Amniotic stem cell (primary cell): ENCODE results near the gene MYBPC3.
"Not testable (repeated sequence)": the region's sequence is repeated elsewhere in the genome, so short reads cannot be mapped to it uniquely, and the experiment has no call there.

ENCODE experiments used
- DNase-seq: peaks from one replicate; lab custom pipeline; 2025; lab: John Stamatoyannopoulos, UW

Gene MYBPC3

DNA sequence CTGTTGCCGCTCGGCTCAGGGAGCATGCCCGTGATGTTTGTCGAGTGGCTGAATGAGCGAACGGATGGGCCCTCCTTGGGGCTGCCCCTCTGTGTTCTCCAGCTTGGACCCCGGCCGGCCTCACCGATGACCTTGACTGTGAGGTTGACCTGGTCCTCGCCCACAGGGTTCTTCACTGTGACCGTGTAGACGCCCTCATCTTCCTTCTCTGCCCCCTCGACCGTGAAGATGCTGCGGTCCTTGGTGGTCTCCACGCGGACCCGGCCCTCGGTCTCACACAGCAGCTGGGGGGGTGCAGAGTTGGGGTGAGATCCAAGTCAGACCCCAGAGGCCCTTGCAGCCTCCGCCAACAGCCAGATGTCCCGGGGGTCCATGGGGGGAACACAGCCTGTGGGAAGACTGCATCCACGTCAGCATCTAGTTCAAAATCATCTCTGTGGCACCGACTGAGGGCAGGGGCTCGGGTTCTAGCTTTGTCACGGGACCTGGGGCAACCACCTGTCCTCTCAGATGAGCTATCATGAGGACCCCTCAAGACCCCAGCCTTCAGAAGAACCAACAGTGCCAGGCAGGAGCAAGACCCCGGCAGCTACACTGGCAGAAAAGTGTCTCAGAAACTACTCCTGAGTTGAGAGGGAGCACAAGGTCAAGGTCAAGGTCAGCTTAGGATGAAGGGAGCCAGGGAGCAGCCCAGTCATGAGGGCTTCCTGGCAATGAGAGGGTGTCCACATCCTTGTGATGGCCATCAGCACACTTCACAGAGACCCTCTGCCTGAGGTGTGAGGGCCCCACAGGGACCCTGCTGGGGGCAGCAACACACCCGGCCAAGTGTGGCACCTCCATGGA lies 13.9 kb downstream of the MYBPC3 start:
- no peak for DNase-seq

DNA sequence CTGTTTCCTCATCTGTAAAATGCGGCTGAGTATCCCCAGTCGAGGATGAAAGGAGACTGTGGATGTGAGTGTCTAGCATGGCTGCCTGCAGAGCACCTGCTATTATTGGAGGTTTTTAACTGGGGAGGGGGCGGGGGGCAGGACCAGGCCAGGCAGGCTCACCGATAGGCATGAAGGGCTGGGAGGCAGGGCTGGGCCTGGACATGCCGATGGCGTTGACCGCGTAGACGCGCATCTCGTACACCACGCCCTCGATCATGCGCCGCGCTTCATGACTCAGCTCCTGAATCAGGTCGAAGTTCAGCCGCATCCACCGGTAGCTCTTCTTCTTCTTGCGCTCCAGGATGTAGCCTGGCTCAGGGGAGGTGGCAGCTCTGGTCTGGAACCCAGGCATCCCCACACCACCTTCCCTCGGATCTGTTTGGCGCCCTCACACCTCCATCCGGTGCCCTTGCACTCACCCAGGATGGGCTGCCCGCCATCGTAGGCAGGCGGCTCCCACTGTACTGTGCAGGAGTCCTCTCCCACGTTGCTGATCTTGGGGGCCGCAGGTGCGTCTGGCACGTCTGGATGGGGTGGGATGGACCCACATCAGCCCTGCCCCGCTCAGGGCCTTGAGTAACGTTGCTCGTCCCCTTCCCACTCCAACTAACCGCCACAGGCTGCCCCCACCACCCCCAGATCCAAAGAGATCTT lies 15.1 kb downstream of the MYBPC3 start:
- no peak for DNase-seq

DNA sequence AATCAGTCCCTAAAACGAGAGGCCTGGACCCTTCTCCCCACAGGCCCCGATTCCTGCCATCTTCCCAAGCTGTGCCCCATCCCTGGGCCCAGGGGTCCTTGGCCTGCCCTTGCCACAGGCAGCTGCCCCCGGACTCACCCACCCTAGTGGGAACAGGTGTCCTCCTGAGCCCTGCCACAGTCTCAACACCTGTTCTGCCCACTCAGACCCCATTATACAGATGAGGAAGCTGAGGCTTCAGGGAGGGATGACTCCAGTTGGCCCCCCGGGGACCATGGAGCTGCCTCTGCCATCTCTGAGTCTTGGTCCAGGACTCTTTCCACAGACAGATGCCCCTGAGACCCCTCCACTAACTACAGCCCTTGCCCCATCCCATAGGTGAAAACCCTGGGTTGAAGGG lies 15.9 kb downstream of the MYBPC3 start:
- DNase-seq = no peak

DNA sequence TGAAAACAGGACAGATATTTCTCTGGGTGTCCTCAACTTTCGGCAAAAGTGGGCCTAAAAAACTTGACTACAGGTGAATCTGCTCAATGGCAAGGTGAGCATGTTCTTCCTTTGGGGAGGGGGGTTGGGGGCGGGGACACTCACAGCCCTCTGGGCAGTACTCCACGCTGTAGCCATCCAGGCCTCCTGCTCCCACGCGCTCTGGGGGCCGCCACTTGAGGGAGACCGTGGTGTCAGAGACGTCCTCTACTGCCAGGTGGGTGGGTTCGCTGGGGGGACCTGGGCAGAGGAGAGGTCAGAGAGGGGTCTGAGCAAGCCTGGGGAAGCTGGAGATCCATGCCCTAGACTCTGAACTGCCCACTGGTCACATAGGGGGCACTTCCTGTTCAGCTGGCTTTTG lies 16.8 kb downstream of the MYBPC3 start:
- DNase-seq = no peak

DNA sequence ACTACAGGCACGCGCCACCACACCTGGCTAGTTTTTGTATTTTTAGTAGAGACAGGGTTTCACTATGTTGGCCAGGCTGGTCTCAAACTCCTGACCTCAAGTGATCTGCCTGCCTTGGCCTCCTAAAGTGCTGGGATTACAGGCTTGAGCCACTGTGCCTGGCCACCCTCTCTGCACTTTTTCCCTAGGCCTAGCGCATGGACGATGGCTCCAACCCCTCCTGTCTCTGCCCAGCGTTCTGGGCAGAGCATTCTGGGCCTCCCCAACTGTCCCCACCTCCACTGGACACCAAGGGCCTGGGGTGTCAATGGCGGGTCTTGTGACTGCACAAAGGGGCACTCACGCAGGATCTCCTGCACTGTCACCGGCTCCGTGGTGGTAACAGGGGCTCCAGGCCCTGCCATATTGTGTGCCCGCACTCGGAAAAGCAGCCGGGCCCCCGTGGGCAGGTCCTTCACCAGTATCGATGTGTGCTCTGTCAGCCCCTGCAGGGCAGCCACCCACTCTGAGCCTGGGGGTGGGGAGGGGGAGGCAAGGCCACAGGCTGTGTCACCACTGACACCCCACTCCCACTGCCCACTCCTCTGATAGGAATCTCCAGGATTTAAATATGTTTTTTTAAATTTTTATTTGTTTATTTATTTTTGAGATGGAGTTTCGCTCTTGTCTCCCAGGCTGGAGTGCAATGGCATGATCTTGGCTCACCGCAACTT lies 17.6 kb downstream of the MYBPC3 start:
- not testable (repeated sequence) for DNase-seq

DNA sequence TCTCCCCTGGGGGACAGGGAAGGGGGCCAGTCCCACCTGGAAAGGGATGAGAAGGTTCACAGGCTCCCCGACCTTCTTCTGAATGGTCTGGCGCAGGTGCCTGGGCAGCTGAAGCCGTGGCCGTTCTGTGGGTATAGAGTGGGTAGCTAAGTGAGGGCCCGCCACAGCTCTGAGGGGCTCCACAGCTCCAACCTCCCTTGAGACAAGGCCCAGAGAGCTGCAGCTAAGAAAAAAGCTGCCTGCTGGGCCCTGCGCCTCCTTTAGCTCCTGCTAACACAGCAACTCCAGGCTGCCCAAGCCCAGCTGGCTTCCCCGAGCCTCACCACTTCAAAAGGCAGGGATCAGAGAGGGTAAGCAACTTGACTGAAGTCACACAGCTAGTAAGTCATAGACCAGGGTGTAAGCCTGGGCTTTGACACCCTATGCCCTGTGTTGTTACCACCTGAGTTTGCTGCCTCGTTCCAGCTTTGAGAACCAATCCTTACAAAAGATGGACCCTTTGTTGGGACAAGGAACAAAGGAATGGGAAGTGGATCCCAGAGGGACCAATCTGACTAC lies 18.5 kb downstream of the MYBPC3 start:
- no peak for DNase-seq

DNA sequence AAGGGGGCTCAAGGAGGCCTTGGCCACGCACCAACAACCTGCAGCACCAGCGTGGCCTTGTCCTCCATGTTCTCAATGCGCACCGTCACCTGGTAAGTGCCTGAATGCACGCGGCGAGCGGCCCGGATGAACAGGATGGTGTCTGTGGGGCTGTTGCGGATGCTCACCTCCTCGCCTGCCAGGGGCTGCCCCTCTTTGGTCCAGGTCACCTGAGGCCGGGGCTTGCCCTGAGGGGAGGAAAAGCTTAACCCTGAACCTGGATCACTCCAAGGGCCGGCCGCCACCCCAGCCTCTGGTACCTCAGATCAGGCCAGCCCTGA lies 19.0 kb downstream of the MYBPC3 start:
- DNase-seq = no peak

DNA sequence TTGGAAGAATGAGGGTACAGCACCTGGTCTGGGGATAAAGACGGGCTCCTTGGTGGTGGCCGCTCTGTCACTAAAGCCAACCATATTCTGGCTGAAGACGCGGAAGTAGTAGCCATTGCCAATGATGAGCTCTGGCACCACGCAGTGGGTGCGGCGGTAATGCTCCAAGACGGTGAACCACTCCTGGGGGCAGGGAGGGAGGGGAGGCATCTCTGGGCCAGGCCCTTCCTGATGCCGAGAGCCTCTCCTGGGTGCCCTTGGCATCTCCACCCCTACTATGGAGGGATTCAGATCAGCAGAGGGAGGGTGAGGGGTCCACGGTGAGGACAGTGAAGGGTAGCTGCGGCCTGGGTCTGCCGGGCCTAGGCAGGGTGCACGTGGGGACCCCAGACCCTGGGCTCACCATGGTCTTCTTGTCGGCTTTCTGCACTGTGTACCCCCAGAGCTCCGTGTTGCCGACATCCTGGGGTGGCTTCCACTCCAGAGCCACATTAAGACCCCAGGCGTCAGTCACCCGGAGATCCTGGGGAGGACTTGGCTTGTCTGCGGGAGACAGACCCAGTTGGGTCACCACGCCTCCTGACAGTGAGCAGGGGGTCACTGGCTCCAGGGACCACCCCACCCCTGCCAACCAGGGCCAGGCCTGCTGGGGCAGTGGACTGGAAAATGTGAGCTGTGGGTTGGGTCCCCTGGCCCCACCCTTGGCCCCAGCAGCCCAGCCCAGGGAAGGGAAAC lies 19.5 kb downstream of the MYBPC3 start:
- DNase-seq = no peak

DNA sequence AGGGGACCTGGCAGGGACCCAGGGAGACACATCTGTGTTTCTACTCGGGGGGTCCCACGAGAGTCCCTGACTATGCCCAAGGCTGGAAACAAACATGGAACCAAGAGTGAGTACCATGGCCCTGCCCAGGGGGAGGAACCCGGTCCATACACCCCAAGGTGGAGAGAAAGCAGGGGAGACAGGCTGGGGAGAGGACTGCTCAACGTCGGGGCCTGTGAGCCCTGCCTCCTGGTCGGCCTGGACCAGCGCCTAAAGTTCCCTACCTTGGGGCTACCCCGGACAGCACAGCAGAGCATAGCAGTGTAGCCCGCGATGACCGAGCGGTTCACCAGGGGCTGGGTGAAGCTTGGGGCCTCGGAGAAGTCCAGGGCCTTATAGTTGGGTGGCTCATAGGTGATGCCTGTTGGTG lies 20.2 kb downstream of the MYBPC3 start:
- DNase-seq = no peak

DNA sequence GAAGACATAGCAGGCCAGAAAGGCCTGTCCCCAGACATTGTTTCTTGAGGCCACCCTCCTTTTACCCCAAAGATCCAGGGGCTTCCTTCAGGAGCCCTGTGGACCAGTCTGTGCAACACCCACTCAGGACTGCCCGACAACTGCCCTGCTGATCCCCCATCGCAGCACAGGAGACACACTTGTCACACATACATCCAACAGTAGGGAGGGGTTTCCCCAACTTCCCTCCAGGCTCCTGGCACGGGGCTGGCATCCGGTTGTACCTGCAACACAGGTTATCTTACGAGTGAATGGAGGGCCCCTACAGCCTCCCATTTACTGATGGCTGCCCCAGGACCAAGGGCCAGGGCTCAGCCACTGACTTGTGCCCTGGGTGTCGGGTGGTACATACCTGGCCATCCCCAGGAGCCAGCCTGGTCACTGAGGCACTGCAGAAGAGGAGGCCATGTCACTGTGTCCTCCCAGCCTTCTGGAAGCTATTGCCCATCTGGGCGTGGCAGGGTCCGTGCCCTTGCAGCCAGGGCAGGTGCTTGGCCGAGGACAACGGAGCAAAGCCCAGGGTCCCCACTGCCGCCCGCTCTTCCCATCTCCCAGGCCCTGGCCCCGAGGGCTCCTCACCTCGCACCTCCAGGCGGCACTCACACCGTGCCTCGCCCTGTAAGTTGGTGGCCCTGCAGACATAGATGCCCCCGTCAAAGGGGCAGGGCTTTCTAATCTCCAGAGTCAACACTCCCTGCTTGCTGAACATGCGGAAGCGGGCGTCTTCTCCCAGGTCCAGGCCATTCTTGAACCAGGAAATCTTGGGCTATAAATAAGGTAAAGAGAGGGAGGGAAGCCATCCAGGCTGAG lies 20.8 kb downstream of the MYBPC3 start:
- DNase-seq = no peak

DNA sequence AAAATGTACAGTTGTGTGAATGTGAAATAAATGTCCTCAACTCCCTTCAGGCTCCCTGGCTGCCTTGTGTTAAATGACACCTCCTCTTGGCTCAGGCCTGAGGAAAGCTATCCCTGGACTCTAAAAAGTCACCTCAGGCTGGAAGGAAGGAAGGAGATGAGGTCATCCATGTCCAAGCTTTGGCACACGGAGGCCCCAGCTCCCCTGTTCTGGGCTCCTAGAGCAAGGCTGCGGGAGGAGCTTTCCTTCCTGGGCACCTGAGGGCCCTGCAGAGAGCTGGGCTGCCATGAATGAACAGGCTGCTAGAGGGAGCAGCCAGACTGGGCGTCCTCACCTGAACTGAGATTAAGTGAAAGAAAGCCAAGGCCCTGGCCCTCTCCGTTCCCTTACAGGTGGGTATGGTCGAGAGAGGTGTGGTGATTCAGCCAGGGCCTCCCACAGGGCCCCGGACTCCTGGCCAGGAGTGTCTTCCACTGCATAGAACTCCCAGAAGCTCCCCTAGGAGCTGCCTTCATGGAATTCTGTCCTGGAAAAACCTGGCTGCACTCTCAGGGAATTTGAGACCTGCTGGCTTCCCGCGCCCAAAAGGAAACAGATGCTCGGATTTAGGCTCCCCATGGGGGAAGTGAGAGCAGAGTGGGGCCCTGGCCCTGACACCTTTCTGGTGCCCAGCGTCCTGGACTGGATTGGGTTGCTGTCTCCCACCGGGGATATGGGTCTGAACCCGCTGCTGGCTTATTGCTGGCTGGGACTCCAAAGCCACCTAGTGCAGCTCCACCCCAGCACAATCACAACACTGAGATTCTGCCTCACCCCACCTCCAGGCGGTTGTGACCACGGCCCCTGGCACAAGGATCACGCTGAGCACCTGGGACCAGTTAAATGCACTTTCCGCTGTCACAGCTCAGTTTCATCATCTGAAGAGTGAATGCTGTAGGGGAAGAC lies 22.2 kb downstream of the MYBPC3 start:
- DNase-seq = peak; percentile 6

DNA sequence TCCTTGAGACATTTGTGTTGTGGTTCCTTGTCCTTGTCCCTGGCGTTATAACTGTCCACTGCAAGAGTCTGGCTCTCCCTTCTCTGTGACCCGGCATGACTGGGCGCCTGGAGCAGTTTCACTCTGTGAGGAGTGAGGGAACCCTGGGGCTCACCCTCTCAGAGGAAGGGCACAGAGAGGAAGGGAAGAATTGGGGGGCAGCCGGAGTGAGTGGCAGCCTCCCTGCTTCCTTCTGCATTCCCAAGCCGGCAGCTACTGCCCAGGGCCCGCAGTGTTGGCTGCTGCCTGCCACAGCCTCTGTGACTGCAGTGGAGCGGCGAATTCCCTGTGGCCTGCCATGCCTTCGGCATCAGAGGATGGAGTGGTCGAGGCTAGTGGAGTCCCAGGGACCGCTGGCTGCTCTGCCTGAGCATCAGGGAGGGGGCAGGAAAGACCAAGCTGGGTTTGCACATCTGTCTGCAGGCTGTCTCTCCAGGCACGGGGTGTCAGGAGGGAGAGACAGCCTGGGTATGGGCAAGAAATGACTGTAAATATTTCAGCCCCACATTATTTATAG lies 23.0 kb downstream of the MYBPC3 start:
- DNase-seq = no peak

DNA sequence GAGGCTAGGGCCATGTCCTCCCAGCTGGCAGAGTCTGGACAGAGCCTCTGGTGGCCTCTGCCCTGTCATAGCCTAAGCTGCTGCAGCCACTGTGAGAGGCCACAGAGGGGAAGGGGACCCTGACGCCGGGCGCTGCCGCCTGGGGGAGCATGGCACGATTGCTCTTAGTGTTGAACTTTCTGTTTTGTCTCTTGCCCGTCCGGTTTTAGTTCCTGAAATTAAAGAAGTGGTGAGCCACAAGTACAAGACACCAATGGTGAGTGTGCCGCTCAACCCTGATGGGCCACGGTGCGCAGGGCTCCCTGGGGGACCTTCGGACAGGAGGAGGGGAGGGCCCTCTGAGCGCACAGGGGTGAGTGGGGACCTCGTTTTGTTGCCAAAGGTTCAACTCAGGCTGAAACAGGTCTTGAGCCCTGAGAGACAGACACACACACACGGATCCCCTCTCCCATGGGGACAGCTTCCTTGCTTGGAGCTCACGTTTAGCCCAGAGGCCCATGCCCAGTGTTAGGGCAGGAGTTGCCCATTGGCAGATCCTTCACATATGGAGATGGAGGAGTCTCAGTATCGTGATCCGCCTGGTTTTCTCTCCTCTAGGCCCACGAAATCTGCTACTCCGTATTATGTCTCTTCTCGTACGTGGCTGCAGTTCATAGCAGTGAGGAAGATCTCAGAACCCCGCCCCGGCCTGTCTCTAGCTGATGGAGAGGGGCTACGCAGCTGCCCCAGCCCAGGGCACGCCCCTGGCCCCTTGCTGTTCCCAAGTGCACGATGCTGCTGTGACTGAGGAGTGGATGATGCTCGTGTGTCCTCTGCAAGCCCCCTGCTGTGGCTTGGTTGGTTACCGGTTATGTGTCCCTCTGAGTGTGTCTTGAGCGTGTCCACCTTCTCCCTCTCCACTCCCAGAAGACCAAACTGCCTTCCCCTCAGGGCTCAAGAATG lies 23.8 kb downstream of the MYBPC3 start:
- no peak for DNase-seq

DNA sequence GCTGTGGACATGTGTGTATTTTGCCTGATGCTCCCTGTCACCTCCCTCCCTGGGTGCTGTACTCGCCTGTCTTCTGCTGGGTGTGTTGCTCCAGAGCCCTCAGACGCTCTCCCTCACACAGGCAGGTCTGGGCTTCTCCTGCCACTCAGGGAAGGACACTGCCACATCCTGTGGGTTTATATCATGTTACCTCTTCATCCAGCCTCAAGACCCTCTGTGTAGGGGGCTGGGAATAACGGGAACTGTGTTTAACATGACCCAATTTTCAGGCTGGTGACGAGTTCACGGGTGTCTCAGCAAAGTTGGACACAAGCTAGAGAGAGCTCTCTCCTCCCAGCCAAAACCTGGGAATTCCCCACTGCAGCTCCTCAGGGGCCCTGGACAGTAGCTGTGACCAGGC lies 24.6 kb downstream of the MYBPC3 start:
- DNase-seq = no peak

DNA sequence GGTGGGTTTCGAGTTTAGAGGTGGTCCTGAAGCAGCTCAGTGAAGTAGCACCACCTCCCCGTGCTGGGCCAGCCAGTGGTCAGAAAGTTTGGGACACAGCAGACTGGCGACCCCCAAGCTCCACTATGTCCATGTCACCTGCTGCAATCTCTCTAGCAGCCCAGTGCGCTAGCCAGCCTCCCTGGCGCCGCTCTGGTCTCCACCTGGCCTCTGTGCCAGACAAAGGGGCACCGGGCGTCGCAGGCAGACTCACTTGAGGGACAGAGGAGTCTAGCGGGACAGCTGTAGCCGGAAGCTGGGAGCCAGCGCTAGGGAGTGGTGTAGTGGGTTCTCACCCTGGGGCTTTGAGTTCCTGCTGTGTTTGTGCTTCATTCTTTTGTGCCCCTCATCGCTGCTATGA lies 25.5 kb downstream of the MYBPC3 start:
- DNase-seq = no peak

DNA sequence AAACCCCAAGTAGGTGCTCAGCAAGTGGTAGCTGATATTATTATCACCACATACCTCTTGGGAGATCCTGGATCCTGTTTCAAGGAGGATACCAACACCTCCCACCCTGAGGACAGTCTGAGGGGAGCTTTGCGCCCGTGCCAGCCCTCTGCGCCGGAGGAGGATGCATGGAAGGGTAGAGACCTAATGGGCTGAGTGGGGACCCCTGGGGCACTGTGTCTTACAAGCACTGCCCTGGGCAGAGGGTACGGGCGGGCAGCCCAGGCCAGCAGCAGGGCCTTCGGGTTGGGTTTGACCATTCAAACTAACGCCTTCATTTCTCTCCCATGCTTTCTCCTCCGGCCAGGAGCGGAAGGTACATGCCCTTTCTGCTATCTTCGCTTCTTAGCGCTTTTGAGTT lies 26.3 kb downstream of the MYBPC3 start:
- no peak for DNase-seq

DNA sequence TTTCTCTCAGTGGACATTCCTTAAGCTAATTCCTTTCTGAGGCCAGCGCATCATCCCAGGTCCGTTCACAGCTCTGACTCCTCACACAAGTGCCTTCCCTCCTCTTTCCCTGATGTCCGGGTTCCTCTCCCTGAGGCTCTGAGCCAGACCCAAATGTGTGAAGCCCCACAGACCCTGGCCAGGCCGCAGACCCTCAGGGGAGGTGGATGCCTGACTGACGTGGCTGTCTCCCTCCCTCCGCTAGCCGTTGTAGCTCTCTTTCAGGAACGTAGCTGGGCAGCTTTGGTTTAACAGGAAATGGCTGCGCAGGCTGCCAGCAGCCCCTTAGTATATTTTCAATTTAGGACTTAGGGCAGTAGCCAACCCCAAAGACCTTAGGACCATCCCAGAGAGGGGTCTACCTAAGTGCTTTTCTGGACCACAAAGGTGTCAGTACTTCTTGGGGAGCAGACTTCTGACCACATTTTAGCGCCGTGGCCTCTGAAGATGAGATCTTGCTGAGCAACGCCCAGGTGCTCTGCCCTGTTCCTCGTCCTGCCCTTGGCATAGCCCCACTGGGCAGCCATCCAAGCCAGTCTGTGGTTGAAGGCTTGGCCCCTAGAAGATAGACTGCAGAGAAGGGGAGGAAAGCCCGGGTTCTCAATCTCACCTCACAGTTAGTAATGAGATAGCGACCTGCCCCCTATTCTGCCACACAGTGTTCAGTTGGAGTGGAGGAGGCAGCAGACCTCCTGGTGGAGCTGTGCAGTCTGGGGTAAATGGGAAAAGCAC lies 27.0 kb downstream of the MYBPC3 start:
- DNase-seq = no peak

DNA sequence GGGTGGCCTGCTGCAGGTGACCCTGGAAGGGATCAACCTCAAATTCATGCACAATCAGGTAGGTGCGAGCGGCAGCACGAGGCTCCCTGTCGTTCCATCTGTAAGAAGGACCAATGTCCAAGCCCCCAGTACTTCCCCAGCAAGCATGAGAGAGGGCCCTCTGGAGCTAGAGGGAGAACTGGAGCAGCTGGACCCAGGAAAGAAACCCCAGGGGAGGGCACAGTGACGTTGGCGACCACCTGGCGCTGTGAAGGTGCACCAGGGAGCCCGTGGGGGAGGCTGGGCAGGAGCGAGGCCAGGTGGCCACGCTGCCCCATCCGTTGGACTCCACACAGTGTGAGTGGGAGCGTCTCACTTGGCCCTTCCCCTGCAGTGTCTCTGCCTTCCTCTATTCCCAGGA lies 28.0 kb downstream of the MYBPC3 start:
- no peak for DNase-seq
